Measurements from ENCODE around the gene CYP2D6.

CYP2D6 gene

DNA sequence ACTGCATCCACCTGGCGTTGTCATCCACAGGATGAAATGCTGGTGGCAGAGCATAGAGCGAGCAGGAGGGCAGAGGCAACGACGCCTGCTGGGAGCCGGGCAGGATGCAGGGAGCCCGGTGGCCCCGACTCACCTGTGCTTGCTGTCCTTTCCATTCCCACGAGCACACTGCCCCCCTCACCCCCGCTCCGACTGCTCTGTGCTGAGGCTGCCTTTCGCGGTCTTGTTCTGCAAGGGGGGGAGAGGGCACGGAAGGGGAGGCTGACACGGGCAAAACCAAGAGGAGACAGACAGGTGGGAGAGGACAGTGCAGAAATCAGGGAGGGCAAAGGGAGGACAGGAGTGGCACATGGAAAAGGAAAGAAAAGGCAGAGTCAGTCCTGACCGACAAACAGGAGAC, 37.9 kb upstream of the CYP2D6 start:
- Histone ChIP-seq H3K27ac (ENCODE audit: low read depth, low read length) (no peak overlapping the region), H4K8ac (ENCODE audit: low read depth, low read length) (no peak overlapping the region), H3K79me2 (ENCODE audit: control insufficient read depth, insufficient read depth, low read length, poor library complexity) (no peaks in the 10 kb centered on the region), H3K9ac (ENCODE audit: low read length) (no peak overlapping the region), H3K23ac (ENCODE audit: low read length) (no peak overlapping the region), H4K12ac (ENCODE audit: low read depth, low read length) (no peak overlapping the region), H3K9me3 (ENCODE audit: insufficient read depth, low read depth, low read length) (no peaks in the 10 kb centered on the region), H3K14ac (ENCODE audit: low read length) (no peak overlapping the region), H3K18ac (ENCODE audit: low read length) (no peak overlapping the region), H2BK12ac (ENCODE audit: low read length) (no peak overlapping the region), H2BK120ac (ENCODE audit: insufficient read depth, low read length, poor library complexity) (no peak overlapping the region), H3K36me3 (ENCODE audit: control insufficient read depth in 1 of 2, insufficient read depth in 2 of 2, low read length in 2 of 2) (peaks cover 17 to 28% of the 10 kb centered on the region in 2 experiments), H2AK5ac (ENCODE audit: low read length) (no peak overlapping the region), H2AFZ (ENCODE audit: insufficient read depth, low read length, poor library complexity) (no peak overlapping the region), H2BK5ac (ENCODE audit: low read depth, low read length, poor library complexity) (no peak overlapping the region), H3K4ac (ENCODE audit: low read depth, low read length) (no peak overlapping the region), H3K79me1 (ENCODE audit: low read length) (no peaks in the 10 kb centered on the region), H3K4me1 (ENCODE audit: control insufficient read depth in 1 of 2, insufficient read depth in 2 of 2, low read length in 2 of 2) (peaks cover 13% of the 10 kb centered on the region in 2 experiments), H3K4me3 (ENCODE audit: low read depth, low read length) (no peak overlapping the region), H3K4me2 (ENCODE audit: low read length) (no peak overlapping the region), H4K91ac (ENCODE audit: low read depth, low read length) (no peak overlapping the region), H3K27me3 (ENCODE audit: insufficient read depth, low read length) (no peaks in the 10 kb centered on the region)
- DNase-seq = no peak
- WGBS (ENCODE audit: extremely low coverage, insufficient coverage, insufficient read length) = no CpG with 5 or more reads among the region's 15 CpGs

DNA sequence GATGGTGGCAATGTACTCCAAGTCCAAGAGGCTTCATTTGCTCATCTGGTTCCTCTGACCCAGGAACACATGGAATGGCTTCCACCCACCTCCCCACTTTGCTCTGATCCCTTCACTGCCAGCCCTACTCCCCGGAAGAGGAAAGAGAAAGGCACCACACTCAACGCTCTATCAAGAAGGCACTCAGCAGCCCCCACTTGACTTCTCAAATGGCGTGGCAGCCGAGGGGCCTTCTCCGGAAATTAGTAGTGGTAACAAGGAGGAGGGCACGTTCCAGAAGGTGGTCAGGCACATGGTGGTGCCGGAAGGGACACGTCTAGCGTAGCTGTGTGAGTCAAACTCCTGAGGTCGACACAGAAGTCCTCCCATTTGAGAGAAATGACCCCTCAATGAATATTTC, 36.5 kb upstream of the CYP2D6 start:
- Histone ChIP-seq H3K4me1 (ENCODE audit: control insufficient read depth in 1 of 2, insufficient read depth in 2 of 2, low read length in 2 of 2) (peaks cover 5% of the 10 kb centered on the region in 2 experiments), H3K9ac (ENCODE audit: low read length) (no peak overlapping the region), H3K27me3 (ENCODE audit: insufficient read depth, low read length) (no peaks in the 10 kb centered on the region), H4K8ac (ENCODE audit: low read depth, low read length) (no peak overlapping the region), H3K36me3 (ENCODE audit: control insufficient read depth in 1 of 2, insufficient read depth in 2 of 2, low read length in 2 of 2) (peaks cover 17 to 33% of the 10 kb centered on the region in 2 experiments), H3K23ac (ENCODE audit: low read length) (no peak overlapping the region), H3K79me2 (ENCODE audit: control insufficient read depth, insufficient read depth, low read length, poor library complexity) (no peaks in the 10 kb centered on the region), H2AFZ (ENCODE audit: insufficient read depth, low read length, poor library complexity) (no peak overlapping the region), H2BK12ac (ENCODE audit: low read length) (no peak overlapping the region), H4K12ac (ENCODE audit: low read depth, low read length) (no peak overlapping the region), H3K14ac (ENCODE audit: low read length) (no peak overlapping the region), H2BK5ac (ENCODE audit: low read depth, low read length, poor library complexity) (no peak overlapping the region), H3K9me3 (ENCODE audit: insufficient read depth, low read depth, low read length) (no peaks in the 10 kb centered on the region), H3K4ac (ENCODE audit: low read depth, low read length) (no peak overlapping the region), H3K79me1 (ENCODE audit: low read length) (no peaks in the 10 kb centered on the region), H3K4me2 (ENCODE audit: low read length) (no peak overlapping the region), H2BK120ac (ENCODE audit: insufficient read depth, low read length, poor library complexity) (no peak overlapping the region), H3K4me3 (ENCODE audit: low read depth, low read length) (no peak overlapping the region), H3K18ac (ENCODE audit: low read length) (no peak overlapping the region), H3K27ac (ENCODE audit: low read depth, low read length) (no peak overlapping the region), H2AK5ac (ENCODE audit: low read length) (no peak overlapping the region), H4K91ac (ENCODE audit: low read depth, low read length) (no peak overlapping the region)
- WGBS (ENCODE audit: extremely low coverage, insufficient coverage, insufficient read length) = no CpG with 5 or more reads among the region's 10 CpGs
- DNase-seq = no peak

DNA sequence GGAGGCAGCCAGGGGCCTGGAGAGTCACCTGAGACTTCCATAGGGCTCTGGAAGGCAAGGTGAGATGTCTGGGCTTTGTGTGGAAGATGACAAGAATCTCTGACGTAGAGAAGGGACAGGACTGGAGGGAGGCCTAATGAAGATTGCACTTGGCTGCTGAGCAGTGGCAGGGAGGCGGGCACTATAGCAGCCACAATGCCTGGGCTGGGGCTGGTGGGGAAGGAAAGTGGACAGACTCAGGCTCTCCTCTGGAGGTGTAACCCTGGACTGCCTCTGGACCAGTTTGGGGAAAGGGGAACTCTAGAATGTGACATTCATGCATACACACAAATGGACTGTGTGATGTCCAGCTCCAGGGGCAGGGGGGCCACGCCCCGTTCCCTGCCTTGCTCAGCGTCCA, 34.3 kb upstream of the CYP2D6 start:
- no peak overlapping the region for H2BK12ac ChIP-seq (ENCODE audit: low read length)
- H2BK5ac ChIP-seq (ENCODE audit: low read depth, low read length, poor library complexity) = no peak overlapping the region
- DNase-seq = no peak
- no peak overlapping the region for H3K27ac ChIP-seq (ENCODE audit: low read depth, low read length)
- no peaks in the 10 kb centered on the region for H3K79me2 ChIP-seq (ENCODE audit: control insufficient read depth, insufficient read depth, low read length, poor library complexity)
- no peak overlapping the region for H3K4ac ChIP-seq (ENCODE audit: low read depth, low read length)
- no peak overlapping the region for H2AK5ac ChIP-seq (ENCODE audit: low read length)
- no peak overlapping the region for H3K18ac ChIP-seq (ENCODE audit: low read length)
- peak overlapping the region; percentile 38 for H3K9ac ChIP-seq (ENCODE audit: low read length)
- no peak overlapping the region for H4K8ac ChIP-seq (ENCODE audit: low read depth, low read length)
- no peaks in the 10 kb centered on the region for H3K27me3 ChIP-seq (ENCODE audit: insufficient read depth, low read length)
- no peak overlapping the region for H2BK120ac ChIP-seq (ENCODE audit: insufficient read depth, low read length, poor library complexity)
- no peak overlapping the region for H4K12ac ChIP-seq (ENCODE audit: low read depth, low read length)
- H3K23ac ChIP-seq (ENCODE audit: low read length) = no peak overlapping the region
- H3K4me3 ChIP-seq (ENCODE audit: low read depth, low read length) = no peak overlapping the region
- WGBS (ENCODE audit: extremely low coverage, insufficient coverage, insufficient read length) = no CpG with 5 or more reads among the region's 5 CpGs
- H3K4me2 ChIP-seq (ENCODE audit: low read length) = no peak overlapping the region
- H3K36me3 ChIP-seq (ENCODE audit: control insufficient read depth in 1 of 2, insufficient read depth in 2 of 2, low read length in 2 of 2) = peaks cover 17 to 33% of the 10 kb centered on the region in 2 experiments
- H4K91ac ChIP-seq (ENCODE audit: low read depth, low read length) = no peak overlapping the region
- no peaks in the 10 kb centered on the region for H3K9me3 ChIP-seq (ENCODE audit: insufficient read depth, low read depth, low read length)
- no peak overlapping the region for H2AFZ ChIP-seq (ENCODE audit: insufficient read depth, low read length, poor library complexity)
- H3K79me1 ChIP-seq (ENCODE audit: low read length) = no peaks in the 10 kb centered on the region
- H3K14ac ChIP-seq (ENCODE audit: low read length) = no peak overlapping the region
- H3K4me1 ChIP-seq (ENCODE audit: control insufficient read depth in 1 of 2, insufficient read depth in 2 of 2, low read length in 2 of 2) = no peaks in the 10 kb centered on the region

DNA sequence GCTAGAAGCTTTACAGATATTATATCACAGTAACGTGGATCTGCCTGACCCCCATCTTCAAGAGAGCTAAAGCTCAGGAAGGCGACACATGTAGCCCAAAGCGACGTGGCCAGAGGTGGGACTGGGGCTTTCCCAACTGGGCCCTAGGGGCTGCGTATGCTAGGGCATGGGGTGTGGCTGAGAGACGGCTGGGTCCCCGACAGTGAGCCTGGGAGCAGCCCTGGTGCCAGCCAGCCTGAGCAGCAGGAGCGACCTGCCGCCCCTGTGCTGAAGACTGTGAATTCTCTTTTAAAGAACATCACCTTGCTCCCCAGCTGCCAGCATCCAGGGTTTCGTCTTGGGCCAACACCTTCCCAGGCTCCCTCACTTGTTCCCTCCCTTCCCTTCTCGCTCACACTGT, 32.9 kb upstream of the CYP2D6 start:
- H3K36me3 ChIP-seq (ENCODE audit: control insufficient read depth in 1 of 2, insufficient read depth in 2 of 2, low read length in 2 of 2) = peaks cover 12 to 32% of the 10 kb centered on the region in 2 experiments
- H2BK120ac ChIP-seq (ENCODE audit: insufficient read depth, low read length, poor library complexity) = no peak overlapping the region
- H2BK12ac ChIP-seq (ENCODE audit: low read length) = no peak overlapping the region
- H3K23ac ChIP-seq (ENCODE audit: low read length) = no peak overlapping the region
- H3K4me3 ChIP-seq (ENCODE audit: low read depth, low read length) = no peak overlapping the region
- H3K18ac ChIP-seq (ENCODE audit: low read length) = no peak overlapping the region
- WGBS (ENCODE audit: extremely low coverage, insufficient coverage, insufficient read length) = no CpG with 5 or more reads among the region's 11 CpGs
- no peaks in the 10 kb centered on the region for H3K79me2 ChIP-seq (ENCODE audit: control insufficient read depth, insufficient read depth, low read length, poor library complexity)
- H2AK5ac ChIP-seq (ENCODE audit: low read length) = no peak overlapping the region
- DNase-seq = no peak
- H3K27ac ChIP-seq (ENCODE audit: low read depth, low read length) = no peak overlapping the region
- H3K4ac ChIP-seq (ENCODE audit: low read depth, low read length) = no peak overlapping the region
- H3K4me2 ChIP-seq (ENCODE audit: low read length) = no peak overlapping the region
- no peak overlapping the region for H2AFZ ChIP-seq (ENCODE audit: insufficient read depth, low read length, poor library complexity)
- no peaks in the 10 kb centered on the region for H3K27me3 ChIP-seq (ENCODE audit: insufficient read depth, low read length)
- no peak overlapping the region for H2BK5ac ChIP-seq (ENCODE audit: low read depth, low read length, poor library complexity)
- no peaks in the 10 kb centered on the region for H3K4me1 ChIP-seq (ENCODE audit: control insufficient read depth in 1 of 2, insufficient read depth in 2 of 2, low read length in 2 of 2)
- H3K14ac ChIP-seq (ENCODE audit: low read length) = no peak overlapping the region
- H3K9ac ChIP-seq (ENCODE audit: low read length) = no peak overlapping the region
- H3K9me3 ChIP-seq (ENCODE audit: insufficient read depth, low read depth, low read length) = no peaks in the 10 kb centered on the region
- H4K8ac ChIP-seq (ENCODE audit: low read depth, low read length) = no peak overlapping the region
- H4K91ac ChIP-seq (ENCODE audit: low read depth, low read length) = no peak overlapping the region
- no peaks in the 10 kb centered on the region for H3K79me1 ChIP-seq (ENCODE audit: low read length)
- H4K12ac ChIP-seq (ENCODE audit: low read depth, low read length) = no peak overlapping the region

All from trophoblast cell (in vitro differentiated cells and primary cell).